Measurements from ENCODE around the gene DNAJC18.
"Not testable (repeated sequence)": the region's sequence is repeated elsewhere in the genome, so short reads cannot be mapped to it uniquely, and the experiment has no call there.

The DNAJC18 gene

DNA sequence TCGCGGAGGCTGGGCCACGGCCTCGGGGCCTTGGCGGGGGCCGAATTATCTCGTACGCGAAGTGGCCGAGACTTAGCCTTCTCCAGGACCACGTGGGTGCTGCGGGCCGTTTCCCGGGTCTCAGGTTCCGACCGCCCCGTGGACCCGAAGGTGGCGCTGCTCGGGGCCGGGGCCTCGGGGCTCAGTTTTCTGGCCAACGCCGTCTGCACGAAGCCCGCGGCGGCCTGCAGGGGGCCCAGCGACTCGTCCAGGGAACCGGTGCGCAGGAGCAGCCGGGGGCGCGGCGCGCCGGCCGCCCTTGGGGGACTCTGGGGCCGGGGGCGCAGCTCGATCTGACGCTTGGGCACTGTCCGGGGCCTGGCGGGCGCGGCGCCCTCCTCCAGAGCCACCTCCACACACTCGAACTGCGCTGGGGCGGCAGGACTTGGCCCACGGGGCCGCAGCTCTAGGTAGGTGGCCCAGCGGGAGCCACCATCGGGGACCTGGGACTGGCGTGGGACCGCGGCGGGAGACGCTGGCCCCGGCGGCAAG, 45.1 kb downstream of the DNAJC18 start:
- in situ Hi-C loops (cut with HindIII; ENCODE audit: low pct_ligation_motif_present, low pct_unique_long_range_greater_than_20kb, low sequenced_read_pairs): no loop called here
- DNase-seq: no peak

DNA sequence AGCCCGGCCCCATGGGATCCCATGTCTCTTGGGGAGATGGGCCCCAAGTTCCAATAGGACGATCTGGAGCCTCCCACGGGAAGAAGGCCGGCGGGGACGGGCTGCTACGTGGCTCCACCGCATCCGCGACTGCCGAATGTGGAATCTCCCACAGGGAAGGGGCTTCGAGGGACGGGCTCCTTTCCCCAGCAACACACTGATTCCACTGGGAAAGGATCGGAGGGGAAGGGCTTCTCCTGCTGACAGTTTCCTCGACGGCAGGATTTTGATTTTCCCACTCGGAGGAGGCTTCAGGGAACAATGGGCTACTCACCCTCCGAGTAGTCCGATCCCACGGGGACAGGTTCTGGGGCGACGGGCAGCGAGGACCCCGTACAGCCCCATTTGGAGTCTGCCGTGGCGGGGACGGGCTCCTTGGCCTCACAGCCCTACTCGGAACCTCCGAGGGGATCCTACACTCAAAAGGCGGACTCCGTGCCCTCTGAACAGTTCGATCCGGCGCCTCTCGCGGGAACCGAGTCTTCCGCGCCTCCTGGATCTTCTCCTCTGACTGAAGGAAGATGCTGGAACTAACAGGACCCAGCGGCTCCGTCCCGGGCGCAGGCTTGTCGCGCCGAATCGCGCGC, 45.7 kb downstream of the DNAJC18 start:
- in situ Hi-C loops (cut with HindIII; ENCODE audit: low pct_ligation_motif_present, low pct_unique_long_range_greater_than_20kb, low sequenced_read_pairs): no loop called here
- DNase-seq: no peak

DNA sequence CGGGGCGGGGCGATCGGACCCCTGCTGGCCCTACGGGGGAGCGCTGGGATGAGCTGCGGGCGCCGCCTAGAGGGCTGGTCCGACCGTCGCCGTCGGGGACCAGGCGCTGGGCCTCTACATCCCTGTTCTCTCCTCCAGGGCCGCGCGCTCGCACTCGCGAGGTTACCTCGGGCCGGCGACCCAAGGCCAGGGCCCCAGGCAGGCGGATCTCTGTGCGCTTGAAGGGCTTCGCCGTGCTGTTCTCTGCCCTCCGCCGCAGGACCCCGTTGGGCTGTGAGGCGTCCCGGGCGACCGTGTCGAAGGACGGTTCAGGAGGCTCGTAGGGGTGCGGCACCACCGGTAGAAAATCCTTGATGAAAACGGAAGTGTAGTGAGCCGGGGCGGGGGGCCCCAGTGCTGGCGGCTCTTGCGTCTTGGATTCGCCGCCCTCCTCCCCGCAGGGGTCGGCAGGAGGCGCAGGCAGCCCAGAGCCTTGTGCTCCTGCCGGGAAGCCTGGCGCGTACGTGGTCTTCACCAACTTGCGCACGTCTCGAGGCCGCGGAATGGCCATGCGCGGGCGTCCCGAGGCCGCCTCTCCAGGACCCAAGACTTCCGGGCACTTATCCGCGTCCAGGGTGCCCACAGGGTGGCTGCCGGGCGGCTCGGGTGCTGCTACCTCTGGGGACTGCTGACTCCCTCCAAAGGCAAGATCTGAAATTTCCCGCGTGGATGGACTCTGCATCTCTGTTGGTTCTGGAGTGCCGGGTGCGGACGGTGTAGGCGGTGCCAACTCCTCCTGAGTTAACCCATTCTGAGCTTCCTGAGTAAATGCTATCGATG, 46.4 kb downstream of the DNAJC18 start:
- in situ Hi-C loops (cut with HindIII; ENCODE audit: low pct_ligation_motif_present, low pct_unique_long_range_greater_than_20kb, low sequenced_read_pairs): no loop called here

DNA sequence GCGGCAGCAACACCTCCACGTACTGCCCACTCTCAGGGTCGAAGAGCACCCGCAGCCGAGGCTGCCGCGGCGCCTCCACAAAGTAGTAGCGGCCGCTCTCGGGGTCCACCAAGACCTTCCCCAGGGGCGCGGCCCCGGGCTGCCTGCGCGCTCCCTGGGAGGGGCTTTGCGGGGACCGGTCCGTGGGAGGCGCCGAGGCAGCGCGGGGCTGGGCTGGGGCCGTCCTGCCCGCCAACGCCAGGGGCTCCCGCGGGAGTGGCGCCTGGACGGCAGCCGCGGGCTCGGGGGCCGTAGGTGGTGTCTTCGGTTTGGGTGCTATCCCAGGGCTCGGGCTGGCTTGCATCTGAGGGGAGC, 47.0 kb downstream of the DNAJC18 start:
- in situ Hi-C loops (cut with HindIII; ENCODE audit: low pct_ligation_motif_present, low pct_unique_long_range_greater_than_20kb, low sequenced_read_pairs): no loop called here
- DNase-seq: no peak

More for the DNA sequence above, 46.4 kb downstream of the DNAJC18 start:
- peak; percentile 69 for DNase-seq

DNA sequence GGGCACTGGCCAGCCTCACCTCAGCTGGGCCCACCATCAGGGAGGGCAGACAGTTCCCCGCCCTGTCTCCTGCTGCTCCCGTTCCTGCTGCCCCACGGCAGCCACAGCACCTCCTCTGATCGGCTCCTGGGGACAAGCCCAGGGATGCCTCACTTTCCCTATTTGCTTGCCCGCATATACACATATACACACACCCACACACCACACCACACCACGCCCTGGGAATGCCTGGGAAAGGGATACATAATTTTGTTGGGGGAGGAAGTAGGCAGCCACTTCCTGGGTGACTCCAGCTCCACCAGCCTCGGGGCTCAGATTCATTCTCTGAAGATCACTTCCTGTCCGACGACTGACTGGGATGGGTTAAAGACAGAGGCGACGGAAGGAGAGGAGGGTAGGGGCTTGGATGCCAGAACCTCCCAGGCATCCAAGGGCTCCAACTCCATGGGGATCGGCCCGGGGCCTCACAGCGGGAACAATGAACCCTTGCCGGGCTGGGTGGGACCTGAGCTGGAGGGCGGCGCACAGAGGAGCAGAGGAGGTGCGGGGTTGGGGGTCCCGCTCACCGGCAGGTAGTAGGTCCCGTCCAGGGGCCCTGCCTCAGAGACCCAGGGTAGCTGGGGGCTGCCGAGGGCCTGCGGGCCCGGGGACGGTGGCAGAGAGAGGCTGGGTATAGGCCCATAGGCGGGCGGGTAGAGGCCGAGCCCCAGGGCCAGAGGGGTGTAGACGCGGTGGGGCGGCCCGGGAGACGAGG, 47.6 kb downstream of the DNAJC18 start:
- no peak for DNase-seq
- in situ Hi-C loops (cut with HindIII; ENCODE audit: low pct_ligation_motif_present, low pct_unique_long_range_greater_than_20kb, low sequenced_read_pairs): no loop called here

DNA sequence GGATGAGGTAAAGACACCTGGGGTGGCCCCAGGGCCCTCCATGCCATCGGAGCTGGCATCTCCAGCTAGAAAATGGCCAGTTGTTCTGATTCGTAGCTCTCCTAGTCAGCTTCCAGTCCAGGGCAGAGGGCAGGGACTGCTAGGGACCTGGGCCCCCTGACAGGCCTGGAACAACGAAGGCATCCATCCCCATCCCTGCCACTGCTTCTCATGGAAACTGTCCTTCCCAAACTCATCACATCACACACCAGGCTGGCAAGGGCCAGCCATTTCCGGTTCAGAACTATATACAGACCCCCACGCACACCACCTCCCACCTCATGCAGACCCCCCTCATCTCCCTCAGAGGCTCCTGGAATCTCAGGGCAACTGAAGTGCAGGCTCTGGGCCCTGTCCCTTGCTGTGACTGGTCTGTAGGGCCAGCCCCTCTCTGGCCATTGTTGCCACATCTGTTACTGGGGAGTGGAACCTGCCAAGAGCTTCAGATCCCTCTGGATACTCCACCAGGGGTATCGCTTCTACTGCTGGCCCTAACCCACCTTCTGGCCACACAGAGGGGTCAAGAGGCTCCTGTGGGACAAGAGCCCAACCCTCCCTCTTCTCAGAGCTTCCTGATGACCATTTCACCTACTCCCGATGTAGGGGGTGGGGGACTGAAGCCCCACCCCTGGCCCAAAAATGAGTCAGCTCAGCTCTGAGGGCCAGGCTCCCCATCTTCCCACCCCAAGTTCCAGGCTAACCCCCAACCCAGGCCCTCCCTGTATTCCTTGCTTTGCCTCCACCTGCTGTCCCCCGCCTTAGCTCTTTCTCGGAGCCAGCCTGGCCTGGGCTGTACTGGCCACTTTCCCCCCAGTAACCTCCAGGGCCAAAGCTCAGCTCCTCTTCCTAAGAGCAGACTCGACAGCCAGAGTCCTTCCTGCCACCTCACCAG, 48.4 kb downstream of the DNAJC18 start:
- in situ Hi-C loops (cut with HindIII; ENCODE audit: low pct_ligation_motif_present, low pct_unique_long_range_greater_than_20kb, low sequenced_read_pairs): no loop called here

DNA sequence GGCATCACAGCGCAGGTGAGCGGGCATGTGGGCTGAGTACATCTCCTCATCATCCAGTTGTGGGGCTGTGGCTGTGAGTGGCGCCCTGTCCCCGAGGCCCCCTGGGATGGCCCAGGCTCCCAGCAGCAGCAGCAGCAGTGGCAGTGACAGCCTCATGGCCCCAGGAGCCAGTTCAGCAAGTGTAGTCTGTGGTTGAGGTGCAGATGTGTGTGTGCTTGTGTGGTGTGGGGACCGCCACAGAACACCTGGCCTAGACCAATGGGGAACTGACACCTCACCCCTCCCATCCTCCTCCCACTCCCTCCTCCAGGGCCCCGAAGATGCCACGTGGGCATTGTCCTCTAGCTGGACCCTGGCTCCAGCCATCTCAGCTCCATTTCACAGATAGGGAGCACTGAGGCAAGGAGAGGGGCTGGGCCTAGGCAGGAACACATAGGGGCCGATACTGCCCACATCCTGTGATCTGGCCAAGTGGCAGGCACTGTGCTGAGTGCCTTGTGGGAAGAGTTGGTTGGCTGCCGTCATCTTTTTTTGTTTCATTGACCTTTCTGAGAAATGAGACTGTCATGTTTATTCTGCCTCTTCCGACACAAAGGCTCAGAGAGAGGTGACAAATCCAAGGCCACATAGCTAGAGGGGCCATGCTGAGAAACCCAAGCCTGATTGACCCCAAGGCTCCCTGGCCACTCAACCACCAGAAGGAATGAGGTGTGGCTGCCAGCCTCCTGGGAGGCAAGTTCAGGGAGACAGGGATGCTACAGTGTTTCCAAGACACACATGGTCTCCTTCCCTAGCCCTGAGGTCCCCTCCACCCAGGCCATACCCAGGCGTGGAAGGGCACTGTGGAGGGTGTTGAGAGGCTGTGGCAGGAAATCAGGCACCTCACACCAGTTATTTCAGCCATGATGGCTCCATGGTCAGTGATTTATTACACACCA, 49.4 kb downstream of the DNAJC18 start, which contains the start of gene MZB1:
MZB1 (minus strand) TSS at position 213 of the 938 bp plus-strand sequence; CDS start at position 156, 57 bp downstream.
- DNase-seq: no peak
- in situ Hi-C loops (cut with HindIII; ENCODE audit: low pct_ligation_motif_present, low pct_unique_long_range_greater_than_20kb, low sequenced_read_pairs): no loop called here

More for the DNA sequence above, 48.4 kb downstream of the DNAJC18 start:
- DNase-seq: no peak

DNA sequence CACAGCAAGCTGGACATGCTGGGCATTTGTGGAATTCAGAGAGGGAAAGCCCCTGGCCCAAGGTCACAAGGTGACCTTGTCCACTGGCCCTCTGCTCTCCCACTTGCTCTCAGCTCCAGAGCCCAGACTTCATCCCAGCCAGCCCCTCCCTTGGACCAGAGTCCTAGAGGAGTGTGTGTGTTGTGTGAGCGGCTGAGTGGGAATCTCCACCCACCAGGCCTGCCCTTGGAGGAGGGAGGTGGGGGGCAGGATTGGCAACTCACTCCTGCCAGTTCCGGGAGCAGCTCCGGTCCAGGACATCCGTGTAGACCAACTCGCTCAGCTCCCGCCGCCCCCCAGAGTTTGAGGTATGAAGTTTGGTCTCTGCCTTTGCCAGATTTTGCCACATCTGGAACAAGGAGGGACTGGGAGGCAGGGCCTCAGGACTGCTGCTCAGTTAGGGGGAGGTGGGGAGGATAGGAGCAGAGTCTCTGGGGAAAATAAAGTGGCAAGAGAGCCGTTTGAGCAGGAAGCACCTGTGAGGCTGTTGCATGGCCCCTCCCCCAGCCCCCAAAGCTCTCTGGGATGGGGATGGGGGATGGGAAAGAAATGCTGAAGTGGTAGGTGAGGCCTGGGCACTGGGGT, 51.0 kb downstream of the DNAJC18 start:
- in situ Hi-C loops (cut with HindIII; ENCODE audit: low pct_ligation_motif_present, low pct_unique_long_range_greater_than_20kb, low sequenced_read_pairs): no loop called here
- peak; percentile 44 for DNase-seq

DNA sequence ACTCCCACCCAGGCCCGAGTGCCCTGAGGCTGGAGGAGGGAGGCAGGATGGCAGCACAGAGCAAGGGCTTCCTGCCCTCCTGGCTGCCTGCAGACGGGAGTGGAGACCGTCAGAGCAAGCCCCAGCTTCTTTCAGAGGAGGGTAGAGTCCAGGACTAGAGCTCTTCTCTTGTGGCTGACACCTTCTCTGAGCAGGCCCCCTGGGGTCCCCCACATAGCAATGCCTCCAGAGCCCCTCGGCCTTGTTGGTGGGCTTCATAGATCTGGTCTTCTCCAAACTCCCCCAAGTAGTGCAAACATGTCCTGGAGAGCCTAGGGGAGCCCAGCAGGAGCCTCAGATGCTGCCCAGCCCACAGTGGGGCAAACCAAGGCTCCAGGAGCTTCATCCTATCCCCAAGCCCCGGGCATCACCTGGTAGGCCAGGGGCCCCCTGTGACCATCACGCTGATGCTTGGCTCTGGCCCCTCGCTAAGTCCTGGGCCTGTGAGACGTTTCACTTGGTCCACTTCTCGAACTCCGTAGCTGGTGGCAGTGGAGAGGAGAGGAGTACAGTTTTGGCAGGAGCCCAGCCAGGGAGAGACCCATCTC, 51.6 kb downstream of the DNAJC18 start:
- no peak for DNase-seq
- in situ Hi-C loops (cut with HindIII; ENCODE audit: low pct_ligation_motif_present, low pct_unique_long_range_greater_than_20kb, low sequenced_read_pairs): no loop called here

DNA sequence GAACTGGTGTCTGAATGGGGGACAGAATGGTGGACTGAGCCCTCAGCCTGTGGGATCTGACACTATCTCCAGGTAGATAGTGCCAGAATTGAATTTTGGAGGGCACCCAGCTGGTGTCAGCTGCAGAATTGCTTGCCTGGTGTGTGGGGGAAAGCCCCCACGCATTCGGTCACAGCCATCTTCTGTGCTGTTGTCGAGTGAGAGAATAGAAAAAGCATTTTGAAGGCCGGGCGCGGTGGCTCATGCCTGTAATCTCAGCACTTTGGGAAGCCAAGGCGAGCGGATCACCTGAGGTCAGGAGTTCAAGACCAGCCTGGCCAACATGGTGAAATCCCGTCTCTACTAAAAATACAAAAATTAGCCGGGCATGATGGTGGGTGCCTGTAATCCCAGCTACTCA, 52.4 kb downstream of the DNAJC18 start:
- in situ Hi-C loops (cut with HindIII; ENCODE audit: low pct_ligation_motif_present, low pct_unique_long_range_greater_than_20kb, low sequenced_read_pairs); DNase-seq: not testable (repeated sequence)

DNA sequence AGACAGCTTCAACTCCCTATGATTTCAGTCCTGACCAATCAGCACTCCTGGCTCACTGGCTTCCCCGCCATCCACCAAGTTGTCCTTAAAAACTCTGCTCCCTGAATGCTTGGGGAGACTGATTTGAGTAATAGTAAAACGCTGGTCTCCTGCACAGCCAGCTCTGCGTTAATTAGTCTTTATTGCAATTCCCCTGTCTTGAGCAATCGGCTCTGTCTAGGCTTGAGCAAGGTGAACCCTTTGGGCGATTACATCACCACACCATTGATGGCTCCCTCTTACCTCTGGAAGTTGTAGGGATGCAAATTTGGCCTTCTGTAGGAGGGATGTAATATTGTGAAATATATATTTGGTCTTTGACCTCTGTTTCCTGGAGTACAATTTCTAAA, 53.3 kb downstream of the DNAJC18 start:
- DNase-seq: no peak
- in situ Hi-C loops (cut with HindIII; ENCODE audit: low pct_ligation_motif_present, low pct_unique_long_range_greater_than_20kb, low sequenced_read_pairs): no loop called here

DNA sequence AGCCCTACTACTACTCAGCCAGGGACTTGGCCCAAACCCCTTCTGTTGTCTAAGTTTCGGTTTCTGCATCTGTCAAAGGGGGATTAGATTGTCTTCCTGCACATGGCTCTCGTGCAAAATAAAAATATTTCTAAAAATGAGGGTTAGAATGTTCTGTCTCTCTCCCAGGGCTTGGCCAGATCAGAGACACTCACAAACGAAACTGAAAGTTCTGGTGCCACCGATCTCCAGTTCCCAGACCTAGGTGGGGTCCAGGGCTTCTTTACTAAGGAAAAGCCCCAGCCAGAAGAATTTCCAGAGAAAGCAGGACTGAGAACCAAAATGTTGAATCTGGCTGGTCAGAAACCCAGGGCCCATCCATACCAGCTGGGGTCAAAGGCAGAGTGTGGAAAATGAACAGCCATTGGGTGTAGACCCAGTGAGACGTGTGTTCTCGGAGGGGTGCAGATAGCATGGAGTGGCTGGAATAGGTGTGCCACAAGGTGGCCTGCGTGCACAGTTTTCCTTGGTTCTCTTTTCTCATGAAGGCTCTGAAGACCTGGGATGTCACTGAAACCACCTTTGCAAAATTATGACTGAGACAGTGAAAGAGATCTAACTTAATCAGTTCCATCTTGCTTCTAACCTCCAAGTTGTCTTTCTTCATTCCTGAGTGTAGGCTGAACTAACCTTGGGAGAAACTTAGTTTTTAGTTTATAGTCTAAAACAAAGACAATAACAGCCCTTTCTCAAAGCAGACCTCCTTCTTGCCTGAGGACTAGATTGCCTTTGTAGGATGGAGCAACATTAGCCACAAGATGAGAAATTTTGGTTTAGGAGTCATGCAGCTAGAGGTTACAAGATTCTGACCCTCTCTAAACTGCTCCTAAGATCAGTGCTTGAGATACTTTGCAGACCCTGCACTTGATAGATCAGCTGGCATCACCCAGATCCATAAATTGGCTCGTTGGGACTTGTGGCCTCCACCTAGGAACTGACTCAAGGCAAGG, 54.0 kb downstream of the DNAJC18 start:
- in situ Hi-C loops (cut with HindIII; ENCODE audit: low pct_ligation_motif_present, low pct_unique_long_range_greater_than_20kb, low sequenced_read_pairs): no loop called here
- DNase-seq: no peak

DNA sequence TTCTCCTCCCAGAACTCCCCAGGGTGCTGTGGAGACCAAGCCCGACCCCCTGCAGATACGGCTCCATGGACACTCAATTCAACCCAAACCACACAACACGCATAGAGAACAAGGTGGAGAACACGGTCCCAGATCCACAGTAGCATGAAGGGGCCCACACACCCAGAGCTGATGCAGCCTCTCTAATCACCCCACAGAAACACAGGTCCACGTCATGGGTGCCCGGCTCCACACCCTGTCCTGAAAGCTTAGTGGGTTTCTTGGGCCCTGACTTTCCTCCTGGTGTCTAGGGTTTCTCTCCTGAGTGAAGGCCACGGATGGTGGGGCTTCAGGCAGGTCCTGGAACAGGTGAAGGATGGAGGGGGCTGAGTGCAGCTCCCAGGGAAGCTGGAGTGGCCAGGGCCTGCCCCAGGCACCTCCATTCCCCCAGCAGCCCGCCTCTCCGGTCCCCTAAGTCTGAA, 54.7 kb downstream of the DNAJC18 start:
- in situ Hi-C loops (cut with HindIII; ENCODE audit: low pct_ligation_motif_present, low pct_unique_long_range_greater_than_20kb, low sequenced_read_pairs): no loop called here
- DNase-seq: no peak

DNA sequence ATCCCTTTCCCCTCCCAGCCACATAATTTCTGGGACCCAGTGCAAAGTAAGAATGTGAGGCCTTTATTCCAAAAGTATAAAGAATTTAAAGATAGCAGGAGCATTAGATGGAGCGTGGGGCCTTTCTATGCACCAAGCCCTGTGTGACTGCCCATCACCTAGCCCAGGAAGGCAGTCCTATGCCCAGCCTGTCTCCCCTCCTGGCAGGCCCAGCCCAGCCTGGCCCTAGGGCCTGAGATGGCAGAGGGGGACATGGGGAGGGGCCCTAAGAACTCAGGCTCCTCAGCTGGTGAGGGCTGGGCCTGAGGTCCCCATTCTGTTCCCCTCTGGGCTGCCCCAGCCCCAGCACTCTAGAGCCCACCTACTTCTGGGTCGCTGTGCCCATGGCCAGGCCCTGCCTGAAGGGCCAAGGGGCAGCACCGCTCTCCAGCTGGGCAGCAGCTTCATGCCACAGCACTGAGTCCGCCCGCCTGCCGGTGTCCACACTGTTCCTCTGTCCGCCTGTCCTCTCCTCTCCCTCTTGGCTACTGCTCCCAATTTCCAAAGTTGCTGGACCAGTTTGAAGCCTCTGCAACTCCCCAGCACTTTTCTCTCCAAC, 55.2 kb downstream of the DNAJC18 start:
- in situ Hi-C loops (cut with HindIII; ENCODE audit: low pct_ligation_motif_present, low pct_unique_long_range_greater_than_20kb, low sequenced_read_pairs): no loop called here
- no peak for DNase-seq

Measured in ACHN (cell line).